HPDE6-E6E7 (cell line): Measurements from ENCODE around the gene TOMT.
A peak's percentile ranks its signal among the peaks of the same experiment; 100 is the strongest.

ENCODE experiments used
- DNase-seq: peaks from one replicate; pipeline ENCODE4 v3.0.0; 2011; ENCODE audit warnings: missing footprints; ENCODE audit errors: extremely low spot score

TOMT gene

DNA sequence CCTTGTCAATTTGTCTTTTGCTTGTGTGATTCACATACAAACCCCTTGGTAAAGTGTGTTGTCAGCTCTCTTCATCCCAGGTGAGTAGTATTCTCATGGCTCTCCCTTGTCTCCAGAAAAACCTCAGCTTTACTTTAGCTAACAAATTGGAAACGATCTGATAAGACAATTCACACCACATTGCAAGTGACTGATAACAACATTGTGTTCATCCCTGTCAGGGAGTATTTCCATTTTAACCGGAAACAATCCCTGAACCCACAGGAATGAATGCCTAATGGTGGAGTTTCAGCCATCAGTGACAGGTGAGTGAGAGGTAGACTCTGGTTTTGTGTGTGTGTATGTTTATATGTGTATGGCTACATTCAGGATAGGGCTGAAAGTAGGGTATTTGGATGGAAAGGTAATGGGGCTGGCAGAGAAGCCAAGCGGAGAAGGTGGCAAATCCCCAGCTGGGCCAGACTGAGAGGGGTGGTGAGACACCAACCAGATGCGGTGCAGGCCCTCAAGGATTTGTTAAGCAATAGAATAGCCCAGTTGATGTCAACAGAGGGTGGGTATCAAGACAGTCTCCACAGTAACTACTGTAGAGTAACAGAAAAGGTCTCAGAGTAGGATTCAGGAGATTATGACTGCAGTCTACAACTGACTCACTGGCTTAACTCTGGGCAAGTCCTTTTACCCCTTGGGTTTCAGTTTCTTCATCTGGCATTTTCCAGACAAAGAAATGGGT is 17.5 kb upstream of the TOMT start:
- no peak for DNase-seq

DNA sequence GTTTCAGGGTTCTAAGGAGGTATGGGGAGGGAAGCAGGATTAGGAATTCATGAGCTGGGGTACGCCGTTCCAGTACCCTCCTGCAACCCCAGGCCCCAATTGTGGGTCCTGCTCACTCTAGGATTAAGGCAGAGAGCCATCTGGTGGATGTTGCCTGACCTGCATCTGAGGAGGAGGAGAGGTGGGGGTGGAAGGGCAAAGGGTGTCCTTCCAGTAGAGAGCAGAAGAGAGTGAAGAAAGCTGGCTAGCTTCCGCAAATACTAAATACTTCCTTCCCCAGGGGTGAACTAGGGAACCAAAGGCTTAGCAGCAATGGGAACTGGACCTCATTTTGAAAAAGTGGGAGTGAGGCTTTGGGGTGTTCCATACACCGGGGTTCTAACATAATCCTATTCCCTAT is 14.4 kb upstream of the TOMT start:
- peak; percentile 78 for DNase-seq

DNA sequence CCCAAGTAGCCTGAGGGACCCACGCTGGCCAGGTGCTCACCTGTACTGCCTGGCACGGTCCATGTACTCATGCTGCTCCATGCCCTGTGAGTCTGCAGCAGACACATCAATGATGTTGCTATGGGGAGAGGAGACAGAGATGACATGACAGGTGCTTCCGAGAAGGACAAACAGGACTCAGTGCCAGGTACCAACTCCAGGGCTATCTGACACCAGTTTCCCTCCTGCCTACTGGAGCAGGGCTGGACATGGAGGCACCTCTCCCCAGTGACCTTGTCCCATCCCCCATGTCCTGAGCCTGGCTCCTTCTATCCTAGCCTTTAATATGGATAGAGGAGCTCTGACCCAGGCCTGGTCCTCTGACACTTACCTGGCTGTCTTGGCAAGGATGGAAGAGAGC is 7.0 kb upstream of the TOMT start:
- no peak for DNase-seq

DNA sequence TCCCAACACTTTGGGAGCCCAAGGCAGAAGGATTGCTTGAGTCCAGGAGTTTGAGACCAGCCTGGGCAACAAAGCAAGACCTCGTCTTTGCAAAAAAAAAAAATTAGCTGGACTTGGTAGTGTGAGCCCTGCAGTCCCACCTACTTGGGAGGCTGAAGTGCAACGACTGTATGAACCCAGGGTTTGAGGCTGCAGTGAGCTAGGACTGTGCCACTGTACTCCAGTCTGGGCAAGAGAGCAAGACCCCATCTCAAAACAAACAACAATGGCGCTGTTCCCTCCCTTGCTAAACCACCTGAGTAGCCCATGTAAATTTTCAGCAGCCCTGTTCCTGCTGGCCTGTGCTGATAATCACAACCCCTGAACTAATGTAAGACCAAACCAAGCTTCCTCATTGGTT is 5.7 kb upstream of the TOMT start:
- DNase-seq = no peak

DNA sequence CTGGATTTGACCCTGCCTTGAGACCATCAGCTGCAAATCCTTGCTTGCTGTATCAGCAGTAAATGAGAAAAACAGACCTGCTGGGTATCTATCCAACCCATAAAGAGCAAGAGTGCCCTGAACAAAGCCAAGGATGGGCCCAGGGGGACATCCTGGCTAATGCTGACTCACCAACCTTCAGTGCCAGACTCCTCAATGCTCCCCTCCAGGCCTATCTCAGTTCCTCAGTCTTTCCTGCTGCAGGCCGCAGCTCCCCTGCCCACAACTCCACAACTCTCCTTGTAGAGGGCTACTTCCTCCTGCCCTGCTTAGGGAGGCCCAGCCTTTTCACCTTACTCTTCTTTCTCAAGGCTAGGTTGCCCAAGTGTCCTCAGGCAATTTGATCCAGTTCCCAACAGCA is 5.3 kb upstream of the TOMT start:
- DNase-seq = no peak

DNA sequence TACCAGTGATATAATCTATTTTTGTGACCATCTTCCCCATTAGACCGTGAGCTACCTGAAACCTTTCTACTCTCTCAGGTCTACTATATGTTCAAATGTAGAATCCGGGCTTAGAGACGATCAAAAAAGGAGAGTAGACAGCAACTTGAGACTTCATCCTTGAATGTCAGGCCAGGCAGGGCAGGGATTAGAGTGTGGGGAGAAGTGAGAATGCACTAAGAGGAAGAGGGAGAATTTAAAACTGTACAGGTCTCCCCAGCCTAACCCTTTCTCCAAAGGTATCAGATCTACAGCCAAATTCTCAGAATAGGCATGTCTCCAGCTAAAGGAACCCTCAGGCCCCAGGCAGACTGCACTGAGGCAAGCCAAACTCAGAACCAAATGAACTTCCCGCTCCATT is 3.6 kb upstream of the TOMT start:
- no peak for DNase-seq

DNA sequence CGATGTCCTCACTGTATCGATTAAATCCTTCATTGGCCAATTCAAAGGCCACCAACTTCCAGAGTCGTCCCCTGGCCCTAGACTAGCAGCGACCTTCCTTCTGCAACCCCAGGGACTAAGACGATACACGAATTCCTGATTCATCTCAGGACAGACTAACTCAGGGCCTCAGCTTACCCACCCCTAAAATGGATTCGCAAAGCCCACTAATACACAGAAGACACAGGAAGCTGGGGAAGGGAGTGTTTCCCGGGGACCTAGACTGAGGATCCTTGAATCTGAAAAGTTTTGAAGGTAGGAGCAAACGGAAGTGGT is 3.1 kb upstream of the TOMT start:
- no peak for DNase-seq

DNA sequence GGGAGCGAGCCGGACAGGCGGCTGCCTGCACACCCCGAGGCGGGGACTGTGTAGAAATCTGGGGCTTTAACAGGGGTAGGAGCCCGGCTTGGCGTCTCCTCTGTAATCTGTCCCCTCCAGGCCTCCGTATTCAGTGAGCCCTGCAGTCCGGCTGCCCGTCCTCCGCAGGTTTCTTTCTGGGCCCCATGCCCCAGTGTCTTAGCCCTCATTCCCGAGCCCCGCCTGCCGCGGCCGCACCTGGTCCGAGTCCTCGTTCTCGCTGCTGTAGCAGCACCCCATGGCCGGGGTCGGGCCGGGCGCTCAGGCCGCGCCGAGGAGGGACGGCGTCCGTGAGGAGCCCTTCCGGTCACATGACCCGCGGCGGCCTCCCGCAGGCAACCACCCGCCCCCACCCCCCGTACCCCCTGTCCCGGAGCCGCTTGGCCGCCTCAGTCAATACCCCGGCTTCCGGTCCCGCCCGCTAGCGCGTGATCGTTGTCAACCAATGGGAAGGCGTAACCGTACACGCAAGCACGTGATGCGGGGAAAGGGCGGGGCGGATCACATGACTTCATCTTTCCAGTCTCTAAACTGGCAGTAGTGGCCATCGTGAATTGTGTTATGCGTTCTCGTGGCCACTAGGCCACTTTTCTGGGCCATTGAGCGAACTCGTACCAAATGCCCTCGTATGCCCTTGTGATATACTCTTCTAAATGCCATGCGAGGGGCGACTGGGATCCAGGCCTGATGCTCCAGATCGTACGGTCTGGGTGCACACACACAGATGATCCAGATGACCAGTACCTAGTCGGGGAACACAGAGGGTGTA is 2.6 kb upstream of the TOMT start, which contains the start of gene LAMTOR1:
Gene LAMTOR1 (minus strand): TSS at position 352 of the 808 bp plus-strand sequence. CDS start 73 bp downstream, at position 279.
- peak; percentile 90 for DNase-seq

DNA sequence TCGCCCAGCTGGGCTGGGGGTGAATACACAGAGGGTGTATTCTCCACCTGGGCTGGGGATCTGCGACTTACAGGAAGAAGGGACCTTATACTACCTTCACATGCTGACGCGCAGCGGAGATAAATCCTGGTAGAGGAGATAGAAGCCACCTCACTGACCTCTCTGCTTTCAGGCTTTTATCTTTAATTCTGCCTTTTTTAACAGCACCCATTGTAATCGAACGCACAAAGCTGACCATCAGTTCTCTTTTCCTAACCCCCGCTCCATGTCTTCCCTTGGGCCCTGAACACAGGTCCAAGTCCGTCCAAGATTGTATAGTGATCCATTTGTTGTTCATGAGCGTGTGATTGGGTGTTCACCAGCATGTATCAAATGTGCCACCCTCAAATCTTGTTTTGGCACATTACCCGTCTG is 2.0 kb upstream of the TOMT start:
- DNase-seq = no peak

DNA sequence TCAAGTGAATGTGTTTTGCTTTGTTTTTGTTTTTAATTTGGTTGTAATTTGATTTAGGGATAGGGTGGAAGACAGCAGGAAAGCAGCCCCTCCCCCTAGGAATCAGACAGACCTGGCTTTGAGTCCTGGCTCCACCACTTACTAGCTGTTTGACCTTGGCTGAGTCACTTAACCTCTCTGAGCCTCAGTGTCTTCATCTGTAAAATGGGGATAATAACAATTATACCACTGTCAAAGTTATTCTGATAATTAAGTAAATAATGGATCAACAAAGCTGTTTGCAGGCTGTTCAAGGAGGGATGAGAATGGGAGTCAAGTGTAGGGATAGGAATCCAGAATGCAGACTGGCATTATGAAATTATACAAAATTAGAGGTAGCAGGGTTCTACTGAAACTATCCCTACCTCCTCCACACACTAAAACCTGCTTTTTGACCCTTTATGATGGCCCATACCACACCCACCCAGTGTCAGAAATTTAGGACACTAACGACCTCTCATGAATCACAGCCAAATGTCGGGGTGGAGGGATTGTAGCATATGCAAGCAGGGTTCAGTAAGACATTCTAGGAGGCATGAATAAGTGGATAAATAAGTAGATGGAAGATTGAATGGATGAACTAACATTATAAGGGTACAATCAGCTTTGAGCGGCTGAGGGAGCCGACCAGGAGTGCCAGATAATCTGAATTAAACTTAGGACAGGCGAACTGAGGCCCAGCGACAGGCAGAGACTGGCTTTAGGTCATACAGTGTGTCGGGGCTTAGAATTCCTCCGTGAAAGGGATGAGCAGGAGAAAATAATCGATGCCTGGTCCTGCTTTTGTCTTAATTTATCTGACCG is 5.8 kb downstream of the TOMT start:
- no peak for DNase-seq

DNA sequence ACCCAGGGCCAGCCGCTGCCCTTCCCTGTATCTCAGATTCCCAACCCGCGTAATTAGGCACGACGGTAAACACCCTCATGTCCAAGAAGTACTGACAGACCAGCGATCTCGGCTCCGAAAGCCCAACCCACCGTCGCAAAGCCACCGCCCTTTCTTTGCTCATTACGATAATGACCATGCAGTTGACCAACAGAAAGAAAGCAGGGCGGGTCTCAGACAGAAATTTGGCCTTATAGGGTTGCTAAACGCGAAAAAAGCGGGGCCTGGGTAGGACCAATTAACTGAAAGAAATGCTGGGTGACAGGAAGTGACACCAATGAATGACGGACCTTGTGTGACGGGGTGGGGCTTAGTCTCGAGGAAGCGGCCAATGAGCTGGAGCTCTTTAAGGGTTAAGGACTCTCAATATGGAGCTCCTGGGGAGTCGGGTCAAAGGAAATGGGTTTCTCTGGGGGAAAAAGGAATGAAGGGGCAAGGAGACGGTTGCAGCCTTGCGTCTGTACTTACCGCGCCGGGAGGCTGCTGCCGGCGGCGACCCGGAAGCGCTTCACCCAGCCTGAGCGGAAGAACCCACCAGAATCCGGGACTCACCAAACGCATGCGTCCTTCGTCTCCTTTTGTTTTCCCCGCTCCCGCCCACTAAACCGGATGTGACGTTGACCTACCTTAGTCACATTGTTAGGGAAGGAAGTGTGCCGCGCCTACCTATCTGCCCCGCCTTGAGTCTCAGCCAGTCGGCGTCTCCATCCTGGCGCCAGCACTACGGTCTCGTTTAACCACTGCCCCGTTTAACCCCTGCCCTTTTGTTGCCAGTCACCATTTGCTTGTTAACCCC is 6.6 kb downstream of the TOMT start, which contains the start of gene ANAPC15:
Gene ANAPC15 (minus strand): TSS at position 553 of the 835 bp plus-strand sequence. CDS start 1,419 bp downstream, outside the sequence.
- DNase-seq = peak; percentile 90

DNA sequence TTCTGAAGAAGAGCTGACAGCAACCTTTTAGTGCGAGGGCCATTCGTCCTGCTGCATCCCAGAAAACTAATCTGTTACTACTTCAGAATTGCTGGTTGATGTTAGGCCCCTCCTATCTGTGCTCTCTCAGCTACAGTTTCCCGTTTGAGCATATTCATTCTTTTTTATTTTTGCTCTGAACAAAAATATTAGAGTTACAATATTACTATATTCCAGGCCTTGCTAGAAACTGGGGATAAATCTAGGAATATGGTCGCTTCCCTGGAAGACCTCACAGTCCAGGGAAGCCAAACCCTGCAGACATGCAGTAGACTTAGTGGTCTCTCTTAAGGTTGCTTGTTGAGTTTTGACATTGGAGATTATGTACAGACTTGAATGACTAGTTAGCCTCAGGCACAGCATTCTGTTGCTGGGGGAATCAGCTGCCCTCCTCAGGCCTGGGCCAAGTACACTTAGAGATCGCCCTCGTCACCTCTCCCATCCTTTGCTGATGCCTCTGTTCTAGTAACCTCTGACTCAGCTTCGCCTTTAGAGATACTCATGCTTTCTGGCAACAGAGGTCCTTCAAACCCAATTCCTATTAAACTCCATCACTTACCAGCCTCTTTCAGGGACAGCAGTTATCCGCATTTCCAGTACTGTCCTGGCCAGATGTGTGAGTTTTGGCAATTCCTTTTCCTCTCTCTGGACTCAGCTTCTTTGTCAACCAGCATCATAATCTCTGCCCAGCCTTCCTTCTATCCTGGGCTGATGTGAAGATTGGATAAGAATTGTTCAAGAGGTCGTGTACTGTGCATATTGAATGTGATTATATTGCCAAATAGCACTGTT is 7.5 kb downstream of the TOMT start:
- DNase-seq = no peak

DNA sequence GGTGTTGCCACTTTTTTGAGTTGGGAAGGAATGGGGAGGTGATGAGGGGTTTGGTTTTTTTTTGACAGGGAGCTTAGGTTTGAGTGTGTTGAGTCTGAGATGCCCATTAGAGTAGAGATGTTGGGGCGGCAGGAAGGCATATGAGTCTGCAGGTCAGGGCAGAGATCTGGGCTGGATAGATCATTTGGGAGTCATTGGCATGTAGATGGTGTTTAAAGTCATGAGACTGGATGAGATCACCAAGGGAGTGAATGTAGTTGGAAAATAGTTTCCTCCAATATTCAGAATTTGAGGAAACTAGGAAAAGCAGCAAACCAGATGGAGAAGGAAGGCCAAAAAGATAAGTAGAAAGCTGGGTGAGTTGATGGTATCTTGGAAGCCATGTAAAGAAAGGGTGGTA is 8.8 kb downstream of the TOMT start:
- no peak for DNase-seq

DNA sequence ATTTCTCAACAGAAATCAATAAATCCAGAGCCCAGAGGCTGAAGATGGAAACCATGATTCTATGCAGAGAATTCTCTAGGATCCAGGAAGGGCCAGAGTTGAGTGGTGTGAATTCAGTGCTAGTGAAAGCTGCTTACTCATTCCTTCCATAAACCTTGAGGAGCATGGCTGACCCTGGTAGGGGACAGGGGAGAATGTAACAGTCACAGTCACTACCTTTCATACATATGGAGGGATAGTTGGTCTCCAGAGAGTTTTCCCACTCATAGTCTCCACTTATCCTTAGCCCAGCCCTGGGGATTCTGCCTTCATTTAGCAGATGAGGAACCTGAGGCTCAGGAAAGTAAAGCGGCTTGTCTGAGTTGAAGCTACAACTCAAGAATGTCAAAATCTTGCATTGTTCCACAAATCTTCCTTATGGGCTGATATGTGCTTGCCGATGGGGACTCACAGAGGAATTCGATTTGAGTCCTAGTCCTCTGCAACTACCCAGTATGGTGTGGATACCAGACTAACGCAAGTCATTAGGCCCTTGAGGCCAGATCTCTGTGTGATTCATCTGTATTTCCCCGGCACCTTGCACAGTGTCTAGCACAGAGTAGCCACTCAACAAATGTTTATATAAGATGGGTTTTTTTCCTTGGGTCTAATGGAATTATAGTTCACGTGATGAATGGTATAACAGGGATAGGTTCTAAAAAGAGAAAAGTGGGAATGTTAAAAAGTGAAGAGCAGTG is 10.5 kb downstream of the TOMT start:
- no peak for DNase-seq

DNA sequence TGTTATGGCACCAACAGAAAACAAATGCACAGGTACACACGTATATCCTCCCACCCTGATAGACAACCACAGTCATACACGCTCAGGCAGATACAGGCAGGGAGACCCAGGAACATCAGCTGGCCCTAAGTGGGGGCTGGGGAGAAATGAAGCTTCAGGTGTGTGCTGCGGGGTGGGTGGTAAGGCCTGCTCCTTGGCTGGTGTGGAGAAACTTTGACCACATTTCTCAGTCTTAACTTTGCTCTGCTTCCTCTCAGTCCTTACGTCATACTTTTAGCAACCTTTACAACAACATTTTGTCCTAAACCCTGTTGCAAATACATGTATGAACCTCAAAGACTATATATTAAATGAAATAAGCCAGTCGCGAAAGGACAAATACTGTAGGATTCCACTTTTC is 13.5 kb downstream of the TOMT start:
- no peak for DNase-seq

DNA sequence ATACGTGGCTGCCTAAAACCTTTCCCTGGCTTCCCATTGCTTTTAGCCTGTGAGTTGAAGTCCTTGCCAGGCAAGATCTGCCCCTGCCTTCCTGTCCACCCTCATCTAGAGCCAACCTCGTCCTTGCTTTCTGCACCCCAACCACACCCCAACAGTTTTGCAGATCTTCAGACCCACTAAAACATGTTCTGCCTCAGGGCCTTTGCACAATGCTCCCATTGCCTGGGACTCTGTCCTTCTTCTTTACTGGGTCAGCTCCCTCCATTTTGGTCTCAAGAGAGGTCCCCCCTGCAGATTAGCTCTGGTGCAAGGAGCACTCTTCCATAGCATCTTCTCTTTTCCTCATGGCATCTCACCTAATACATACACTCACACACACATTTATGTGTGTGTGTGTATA is 15.2 kb downstream of the TOMT start:
- DNase-seq = no peak

DNA sequence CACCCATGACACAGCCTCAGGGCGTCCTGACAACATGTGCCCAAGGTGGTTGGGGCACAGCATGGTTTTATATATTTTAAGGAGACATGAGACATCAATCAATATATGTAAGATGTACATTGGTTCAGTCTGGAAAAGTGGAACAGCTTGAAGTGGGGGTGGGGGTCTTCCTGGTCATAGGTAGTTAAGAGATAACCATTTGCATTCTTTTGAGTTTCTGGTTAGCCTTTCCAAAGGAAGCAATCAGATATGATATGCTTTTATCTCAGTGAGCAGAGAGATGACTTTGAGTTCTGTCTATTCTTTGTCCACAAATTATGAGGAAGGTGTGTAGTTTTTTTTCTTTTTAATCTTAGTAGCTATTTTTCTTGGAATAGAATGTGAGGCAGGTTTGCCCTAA is 16.9 kb downstream of the TOMT start:
- no peak for DNase-seq

DNA sequence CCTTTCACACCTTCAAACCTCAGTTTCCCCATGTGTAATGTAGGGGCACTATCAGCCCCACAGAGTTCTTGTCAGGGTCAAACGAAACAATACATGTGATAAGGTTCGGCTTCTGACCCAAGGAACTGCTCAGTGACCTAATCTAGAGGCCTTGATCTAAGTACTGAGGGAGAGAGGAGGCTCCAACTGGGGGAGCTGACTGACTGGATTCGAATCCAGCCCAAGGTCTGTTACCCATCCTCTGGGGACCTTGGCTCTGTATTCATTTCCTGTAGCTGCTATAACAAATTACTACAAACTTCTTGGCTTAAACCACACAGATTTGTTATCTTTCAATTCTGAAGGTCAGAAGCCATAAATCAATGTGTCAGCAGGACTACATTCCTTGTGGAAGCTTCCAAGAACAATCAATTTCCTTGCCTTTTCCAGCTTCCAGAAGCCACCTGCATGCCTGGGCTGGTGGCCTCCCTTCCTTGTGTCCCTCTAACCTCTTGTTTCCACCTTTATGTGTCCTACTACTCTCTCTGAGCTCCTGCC is 17.5 kb downstream of the TOMT start:
- DNase-seq = no peak

DNA sequence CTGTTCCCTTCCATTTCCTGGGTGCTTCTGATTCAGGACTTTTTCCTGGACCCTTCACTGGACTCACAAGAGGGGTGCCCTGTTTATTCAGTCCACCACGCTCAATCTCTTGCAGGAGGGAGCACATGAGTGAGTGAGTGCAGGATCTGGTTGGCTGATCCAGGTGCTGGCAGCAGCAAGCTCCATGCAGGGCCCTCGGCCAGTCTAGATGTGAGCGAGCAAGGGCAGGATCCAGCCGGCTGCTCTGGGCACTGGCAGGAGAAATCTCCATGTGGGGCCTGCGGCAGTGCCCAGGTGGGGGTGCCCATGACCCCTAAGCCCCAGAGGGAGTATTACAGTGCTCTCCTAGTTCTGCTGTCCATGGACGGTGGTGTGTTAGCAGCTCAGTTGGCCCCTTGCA is 18.3 kb downstream of the TOMT start:
- no peak for DNase-seq

DNA sequence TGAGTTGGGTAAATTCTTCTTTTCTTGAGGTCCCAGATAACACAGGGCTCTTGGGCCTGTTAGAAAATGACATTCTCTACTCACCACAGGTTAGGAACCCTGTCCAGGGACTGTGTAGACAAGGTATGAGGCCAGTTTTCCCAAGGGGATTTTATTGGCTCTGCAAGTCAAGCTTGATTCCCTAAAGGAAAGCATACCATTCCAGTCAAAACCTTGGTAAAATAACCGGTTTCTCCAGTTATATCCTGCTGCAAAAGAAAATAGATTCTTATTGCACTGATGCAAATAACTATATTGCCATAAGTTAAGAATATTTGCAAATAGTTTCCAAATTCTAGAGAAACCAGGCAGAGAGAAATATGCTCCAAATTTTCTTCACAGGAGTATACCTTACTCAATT is 20.2 kb downstream of the TOMT start:
- DNase-seq = no peak
